Measurements from ENCODE around the gene EYA4. TPM values are rescaled to one million over a fixed set of nuclear protein-coding genes. Genes with fewer than 3 reads are reported as not detected.

EYA4 gene
- total RNA-seq, 2 experiments from 2014 or later, result not detected

- no peaks in the 10 kb centered on the region for H3K36me3 Mint-ChIP-seq
- DNase-seq (no peak), ATAC-seq (ENCODE audit: low read depth) (no peak)
- POLR2A ChIA-PET, result no interaction called here
- H3K27ac Mint-ChIP-seq, result no peak overlapping the region
- H3K4me3 Mint-ChIP-seq, result no peak overlapping the region
- no peaks in the 10 kb centered on the region for H3K27me3 Mint-ChIP-seq
- H3K9me3 Mint-ChIP-seq, result no peaks in the 10 kb centered on the region
- no peaks in the 10 kb centered on the region for H3K4me1 Mint-ChIP-seq
Observed at GRCh38 chr6:133418108-133418507, 177.0 kb downstream of the EYA4 start.

- POLR2A ChIA-PET, result no interaction called here
- Mint-ChIP-seq H3K36me3 (no peaks in the 10 kb centered on the region), H3K27me3 (no peaks in the 10 kb centered on the region), H3K4me3 (no peak overlapping the region), H3K4me1 (no peaks in the 10 kb centered on the region), H3K27ac (no peak overlapping the region), H3K9me3 (no peaks in the 10 kb centered on the region)
- ATAC-seq (ENCODE audit: low read depth) (no peak), DNase-seq (no peak)
Observed at GRCh38 chr6:133423242-133423641, 182.1 kb downstream of the EYA4 start.

- DNase-seq (no peak), ATAC-seq (ENCODE audit: low read depth) (no peak)
- no peaks in the 10 kb centered on the region for H3K9me3 Mint-ChIP-seq
- no peaks in the 10 kb centered on the region for H3K36me3 Mint-ChIP-seq
- POLR2A ChIA-PET, result no interaction called here
- no peaks in the 10 kb centered on the region for H3K4me1 Mint-ChIP-seq
- no peak overlapping the region for H3K4me3 Mint-ChIP-seq
- H3K27me3 Mint-ChIP-seq, result no peaks in the 10 kb centered on the region
- no peak overlapping the region for H3K27ac Mint-ChIP-seq
Observed at GRCh38 chr6:133424359-133424758, 183.2 kb downstream of the EYA4 start.

GRCh38 chr6:133426038-133426437 is 184.9 kb downstream of the EYA4 start:
- no peaks in the 10 kb centered on the region for H3K36me3 Mint-ChIP-seq
- POLR2A ChIA-PET, result no interaction called here
- H3K9me3 Mint-ChIP-seq, result no peaks in the 10 kb centered on the region
- ATAC-seq (ENCODE audit: low read depth) (no peak), DNase-seq (no peak)
- H3K27me3 Mint-ChIP-seq, result no peaks in the 10 kb centered on the region
- H3K4me3 Mint-ChIP-seq, result no peak overlapping the region
- no peak overlapping the region for H3K27ac Mint-ChIP-seq
- H3K4me1 Mint-ChIP-seq, result no peaks in the 10 kb centered on the region

GRCh38 chr6:133428295-133428694 is 187.1 kb downstream of the EYA4 start:
- Mint-ChIP-seq H3K4me1 (no peaks in the 10 kb centered on the region), H3K27ac (no peak overlapping the region), H3K4me3 (no peak overlapping the region), H3K27me3 (no peaks in the 10 kb centered on the region), H3K36me3 (no peaks in the 10 kb centered on the region), H3K9me3 (no peaks in the 10 kb centered on the region)
- ATAC-seq (ENCODE audit: low read depth) (no peak), DNase-seq (no peak)
- POLR2A ChIA-PET, result no interaction called here

- no peak for DNase-seq
- Mint-ChIP-seq H3K27me3 (no peaks in the 10 kb centered on the region), H3K9me3 (no peaks in the 10 kb centered on the region), H3K4me3 (no peak overlapping the region), H3K36me3 (no peaks in the 10 kb centered on the region), H3K4me1 (no peaks in the 10 kb centered on the region), H3K27ac (no peak overlapping the region)
- ATAC-seq (ENCODE audit: low read depth), result no peak
- POLR2A ChIA-PET, result no interaction called here
Observed at GRCh38 chr6:133430530-133430929, 189.4 kb downstream of the EYA4 start.

- no peaks in the 10 kb centered on the region for H3K4me1 Mint-ChIP-seq
- H3K27ac Mint-ChIP-seq, result no peak overlapping the region
- ATAC-seq (ENCODE audit: low read depth) (no peak), DNase-seq (no peak)
- H3K4me3 Mint-ChIP-seq, result no peak overlapping the region
- POLR2A ChIA-PET, result no interaction called here
- no peaks in the 10 kb centered on the region for H3K27me3 Mint-ChIP-seq
- H3K9me3 Mint-ChIP-seq, result no peaks in the 10 kb centered on the region
- H3K36me3 Mint-ChIP-seq, result no peaks in the 10 kb centered on the region
Observed at GRCh38 chr6:133431031-133431430, 189.9 kb downstream of the EYA4 start.

- Mint-ChIP-seq H3K36me3 (no peaks in the 10 kb centered on the region), H3K27ac (no peak overlapping the region), H3K27me3 (no peaks in the 10 kb centered on the region), H3K4me1 (no peaks in the 10 kb centered on the region), H3K9me3 (no peaks in the 10 kb centered on the region), H3K4me3 (no peak overlapping the region)
- POLR2A ChIA-PET, result no interaction called here
- ATAC-seq (ENCODE audit: low read depth) (no peak), DNase-seq (no peak)
Observed at GRCh38 chr6:133432021-133432989, 191.1 kb downstream of the EYA4 start.

- ATAC-seq (ENCODE audit: low read depth), result no peak
- no peaks in the 10 kb centered on the region for H3K4me1 Mint-ChIP-seq
- peaks cover 3% of the 10 kb centered on the region for H3K27me3 Mint-ChIP-seq
- H3K9me3 Mint-ChIP-seq, result no peaks in the 10 kb centered on the region
- POLR2A ChIA-PET, result no interaction called here
- H3K36me3 Mint-ChIP-seq, result no peaks in the 10 kb centered on the region
- H3K4me3 Mint-ChIP-seq, result no peak overlapping the region
- no peak for DNase-seq
- H3K27ac Mint-ChIP-seq, result no peak overlapping the region
Observed at GRCh38 chr6:133435065-133435728, 194.0 kb downstream of the EYA4 start.

- DNase-seq (no peak), ATAC-seq (ENCODE audit: low read depth) (no peak)
- Mint-ChIP-seq H3K27ac (no peak overlapping the region), H3K4me3 (no peak overlapping the region), H3K27me3 (peaks cover 3% of the 10 kb centered on the region), H3K9me3 (no peaks in the 10 kb centered on the region), H3K4me1 (no peaks in the 10 kb centered on the region), H3K36me3 (no peaks in the 10 kb centered on the region)
- POLR2A ChIA-PET, result no interaction called here
Observed at GRCh38 chr6:133436652-133437051, 195.5 kb downstream of the EYA4 start.

GRCh38 chr6:133441491-133441890 is 200.3 kb downstream of the EYA4 start:
- POLR2A ChIA-PET, result no interaction called here
- H3K4me3 Mint-ChIP-seq, result no peak overlapping the region
- no peaks in the 10 kb centered on the region for H3K4me1 Mint-ChIP-seq
- no peak overlapping the region for H3K27ac Mint-ChIP-seq
- no peaks in the 10 kb centered on the region for H3K9me3 Mint-ChIP-seq
- H3K27me3 Mint-ChIP-seq, result peaks cover 3% of the 10 kb centered on the region
- no peaks in the 10 kb centered on the region for H3K36me3 Mint-ChIP-seq
- DNase-seq (no peak), ATAC-seq (ENCODE audit: low read depth) (no peak)

GRCh38 chr6:133446789-133447188 is 205.6 kb downstream of the EYA4 start:
- no peaks in the 10 kb centered on the region for H3K27me3 Mint-ChIP-seq
- DNase-seq, result no peak
- H3K9me3 Mint-ChIP-seq, result no peaks in the 10 kb centered on the region
- no peak for ATAC-seq (ENCODE audit: low read depth)
- no peak overlapping the region for H3K4me3 Mint-ChIP-seq
- no peaks in the 10 kb centered on the region for H3K4me1 Mint-ChIP-seq
- POLR2A ChIA-PET, result no interaction called here
- H3K36me3 Mint-ChIP-seq, result no peaks in the 10 kb centered on the region
- no peak overlapping the region for H3K27ac Mint-ChIP-seq

GRCh38 chr6:133447924-133448323 is 206.8 kb downstream of the EYA4 start:
- H3K9me3 Mint-ChIP-seq, result no peaks in the 10 kb centered on the region
- no peak overlapping the region for H3K4me3 Mint-ChIP-seq
- no peaks in the 10 kb centered on the region for H3K4me1 Mint-ChIP-seq
- no peaks in the 10 kb centered on the region for H3K36me3 Mint-ChIP-seq
- ATAC-seq (ENCODE audit: low read depth) (no peak), DNase-seq (no peak)
- H3K27ac Mint-ChIP-seq, result no peak overlapping the region
- POLR2A ChIA-PET, result no interaction called here
- no peaks in the 10 kb centered on the region for H3K27me3 Mint-ChIP-seq

GRCh38 chr6:133456439-133456838 is 215.3 kb downstream of the EYA4 start:
- no peak for DNase-seq
- H3K27me3 Mint-ChIP-seq, result no peaks in the 10 kb centered on the region
- H3K4me1 Mint-ChIP-seq, result no peaks in the 10 kb centered on the region
- H3K27ac Mint-ChIP-seq, result no peak overlapping the region
- H3K36me3 Mint-ChIP-seq, result no peaks in the 10 kb centered on the region
- no peak for ATAC-seq (ENCODE audit: low read depth)
- no peak overlapping the region for H3K4me3 Mint-ChIP-seq
- H3K9me3 Mint-ChIP-seq, result no peaks in the 10 kb centered on the region
- POLR2A ChIA-PET, result no interaction called here
